Nephron (organoid): ENCODE data around the gene IP6K3.

Experiments
- H3K27ac Mint-ChIP-seq, 3 experiments: 2 replicates each; pipeline ENCODE4 v1.8.0; 2020; ENCODE audit warnings: mixed read lengths in 3 of 3, mild to moderate bottlenecking in 2 of 3, moderate library complexity in 1 of 3
- H3K27me3 Mint-ChIP-seq: 2 replicates; pipeline ENCODE4 v1.8.0; 2021; ENCODE audit warnings: low read depth, mild to moderate bottlenecking, moderate library complexity, mixed read lengths
- H3K36me3 Mint-ChIP-seq: 2 replicates; pipeline ENCODE4 v1.8.0; 2020; ENCODE audit warnings: low read depth, mixed read lengths
- H3K4me1 Mint-ChIP-seq: 2 replicates; pipeline ENCODE4 v1.8.0; 2020; ENCODE audit warnings: mixed read lengths
- H3K4me3 Mint-ChIP-seq, 3 experiments: 2 replicates each; pipeline ENCODE4 v1.8.0; 2020; ENCODE audit warnings: mild to moderate bottlenecking in 3 of 3, mixed read lengths in 3 of 3, moderate library complexity in 2 of 3
- H3K9me3 Mint-ChIP-seq: 2 replicates; pipeline ENCODE4 v1.8.0; 2020; ENCODE audit warnings: mixed read lengths
- TF ChIP-seq, protein P1 (sequence below), 3 experiments: fragments of 200-600 bp; sonication (generic); IDR thresholded peaks; one replicate each; pipeline ENCODE4 v1.5.0; 2021; ENCODE audit warnings: antibody characterized with exemption in 3 of 3; ENCODE audit not compliant: unreplicated experiment in 3 of 3

IP6K3 gene

DNA sequence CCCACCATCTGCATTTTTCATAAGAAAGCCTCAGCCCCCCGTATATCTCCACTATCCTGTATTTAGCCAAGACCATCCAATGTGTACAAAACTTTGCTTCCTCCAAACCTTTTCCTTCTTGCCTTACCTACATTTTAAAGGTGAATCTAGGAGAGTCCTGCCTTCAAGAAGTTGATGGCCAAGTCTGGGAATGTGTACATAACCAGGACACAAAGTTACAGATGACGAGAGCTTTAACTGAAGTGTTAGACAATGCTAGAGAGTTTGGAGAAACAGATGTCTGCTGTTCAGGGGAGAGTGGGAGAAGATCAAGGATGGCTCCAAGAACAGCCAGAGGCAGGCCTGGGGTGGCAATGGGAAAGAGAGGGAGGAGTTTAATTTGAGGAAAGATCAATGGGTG, 32.9 kb downstream of the IP6K3 start:
- no peaks in the 10 kb centered on the region for H3K9me3 Mint-ChIP-seq
- TF ChIP-seq, protein P1, sequence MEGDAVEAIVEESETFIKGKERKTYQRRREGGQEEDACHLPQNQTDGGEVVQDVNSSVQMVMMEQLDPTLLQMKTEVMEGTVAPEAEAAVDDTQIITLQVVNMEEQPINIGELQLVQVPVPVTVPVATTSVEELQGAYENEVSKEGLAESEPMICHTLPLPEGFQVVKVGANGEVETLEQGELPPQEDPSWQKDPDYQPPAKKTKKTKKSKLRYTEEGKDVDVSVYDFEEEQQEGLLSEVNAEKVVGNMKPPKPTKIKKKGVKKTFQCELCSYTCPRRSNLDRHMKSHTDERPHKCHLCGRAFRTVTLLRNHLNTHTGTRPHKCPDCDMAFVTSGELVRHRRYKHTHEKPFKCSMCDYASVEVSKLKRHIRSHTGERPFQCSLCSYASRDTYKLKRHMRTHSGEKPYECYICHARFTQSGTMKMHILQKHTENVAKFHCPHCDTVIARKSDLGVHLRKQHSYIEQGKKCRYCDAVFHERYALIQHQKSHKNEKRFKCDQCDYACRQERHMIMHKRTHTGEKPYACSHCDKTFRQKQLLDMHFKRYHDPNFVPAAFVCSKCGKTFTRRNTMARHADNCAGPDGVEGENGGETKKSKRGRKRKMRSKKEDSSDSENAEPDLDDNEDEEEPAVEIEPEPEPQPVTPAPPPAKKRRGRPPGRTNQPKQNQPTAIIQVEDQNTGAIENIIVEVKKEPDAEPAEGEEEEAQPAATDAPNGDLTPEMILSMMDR (IDR thresholded peaks at IDR 0.05; ENCODE audit: unreplicated experiment in 3 of 3), result no peak
- H3K27ac Mint-ChIP-seq, result no peak overlapping the region
- no peak overlapping the region for H3K4me3 Mint-ChIP-seq
- peaks cover 16% of the 10 kb centered on the region for H3K36me3 Mint-ChIP-seq
- peaks cover 44% of the 10 kb centered on the region for H3K4me1 Mint-ChIP-seq
- peaks cover 6% of the 10 kb centered on the region for H3K27me3 Mint-ChIP-seq

DNA sequence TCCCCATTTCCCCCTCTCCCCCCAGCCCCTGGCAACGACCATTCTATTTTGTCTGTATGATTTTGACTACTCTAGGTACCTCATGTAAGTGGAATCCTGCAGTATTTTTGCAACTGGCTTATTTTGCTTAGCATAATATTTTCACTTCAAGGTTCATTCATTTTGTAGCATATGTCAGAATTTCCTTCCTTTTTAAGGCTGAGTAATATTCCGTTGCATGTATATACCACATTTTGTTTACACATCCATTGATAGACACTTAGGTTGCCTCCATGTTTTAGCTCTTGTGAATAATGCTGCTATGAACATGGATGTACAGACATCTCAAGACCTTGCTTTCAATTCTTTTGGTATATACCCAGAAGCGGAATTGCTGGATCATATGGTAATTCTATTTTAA, 33.8 kb downstream of the IP6K3 start:
- TF ChIP-seq, protein P1 (IDR thresholded peaks at IDR 0.05; ENCODE audit: unreplicated experiment in 3 of 3), result no peak
- Mint-ChIP-seq H3K27ac (no peak overlapping the region), H3K4me3 (no peak overlapping the region), H3K27me3 (peaks cover 6% of the 10 kb centered on the region), H3K4me1 (peaks cover 38% of the 10 kb centered on the region), H3K9me3 (no peaks in the 10 kb centered on the region), H3K36me3 (peaks cover 16% of the 10 kb centered on the region)

GRCh38 chr6:33711140-33712129, 35.3 kb downstream of the IP6K3 start, which contains the start of gene UQCC2:
Gene UQCC2, minus strand, starts transcription at chr6:33711700. Its CDS starts 14 bp downstream, at chr6:33711686.
- Mint-ChIP-seq H3K36me3 (peaks cover 17% of the 10 kb centered on the region), H3K27me3 (peaks cover 6% of the 10 kb centered on the region), H3K27ac (peak within 1 kb of the TSS; percentile 98 to 99 (median 98)), H3K9me3 (no peaks in the 10 kb centered on the region), H3K4me3 (peak within 1 kb of the TSS; percentile 97 to 99 (median 99)), H3K4me1 (peaks cover 36% of the 10 kb centered on the region)
- TF ChIP-seq, protein P1 (IDR thresholded peaks at IDR 0.05; ENCODE audit: unreplicated experiment in 3 of 3), result peak; percentile 65 to 73 (median 70)

DNA sequence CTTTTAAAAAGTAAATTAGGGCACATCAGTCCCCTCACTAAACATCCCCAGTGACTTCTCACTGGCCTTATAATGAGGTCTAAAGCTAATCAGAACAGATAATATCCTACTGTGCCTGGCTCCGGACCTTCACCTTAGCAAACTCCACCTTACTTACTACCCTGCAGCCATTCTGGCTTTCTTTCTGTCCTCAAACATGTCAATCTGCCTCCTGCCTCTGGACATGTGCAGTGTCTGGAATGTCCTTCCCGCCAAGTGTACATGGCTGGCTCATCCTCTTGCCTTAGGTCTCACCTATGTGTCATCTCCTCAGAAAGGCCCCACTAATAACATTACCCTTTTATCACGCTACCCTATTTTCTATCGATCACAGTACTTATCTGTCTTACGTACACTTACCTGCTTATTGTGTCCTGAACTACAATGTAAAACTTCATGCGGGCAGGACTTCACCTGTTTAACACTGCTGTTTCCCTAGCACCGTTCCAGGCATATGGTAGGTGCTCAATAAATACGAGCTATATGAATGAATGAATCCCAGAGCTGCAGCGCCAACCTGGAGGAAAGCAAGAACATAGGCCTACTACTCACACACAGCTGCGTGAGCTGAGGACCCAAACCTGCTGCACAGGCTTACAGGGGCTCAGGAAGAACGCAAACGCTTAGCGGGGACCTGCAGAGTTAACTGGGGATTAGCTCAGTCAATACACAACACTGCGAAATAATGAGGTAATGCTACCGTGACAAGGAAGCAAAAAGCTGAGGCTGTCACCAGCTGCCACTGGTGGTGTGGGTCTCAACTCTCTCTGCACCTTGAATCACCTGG, 36.2 kb downstream of the IP6K3 start:
- TF ChIP-seq, protein P1 (IDR thresholded peaks at IDR 0.05; ENCODE audit: unreplicated experiment in 3 of 3), result no peak
- Mint-ChIP-seq H3K4me3 (peak overlapping the region; percentile 97 to 99 (median 99)), H3K36me3 (peaks cover 20% of the 10 kb centered on the region), H3K9me3 (no peaks in the 10 kb centered on the region), H3K27me3 (peaks cover 6% of the 10 kb centered on the region), H3K27ac (peak overlapping the region; percentile 98 to 99 (median 98)), H3K4me1 (peaks cover 44% of the 10 kb centered on the region)

DNA sequence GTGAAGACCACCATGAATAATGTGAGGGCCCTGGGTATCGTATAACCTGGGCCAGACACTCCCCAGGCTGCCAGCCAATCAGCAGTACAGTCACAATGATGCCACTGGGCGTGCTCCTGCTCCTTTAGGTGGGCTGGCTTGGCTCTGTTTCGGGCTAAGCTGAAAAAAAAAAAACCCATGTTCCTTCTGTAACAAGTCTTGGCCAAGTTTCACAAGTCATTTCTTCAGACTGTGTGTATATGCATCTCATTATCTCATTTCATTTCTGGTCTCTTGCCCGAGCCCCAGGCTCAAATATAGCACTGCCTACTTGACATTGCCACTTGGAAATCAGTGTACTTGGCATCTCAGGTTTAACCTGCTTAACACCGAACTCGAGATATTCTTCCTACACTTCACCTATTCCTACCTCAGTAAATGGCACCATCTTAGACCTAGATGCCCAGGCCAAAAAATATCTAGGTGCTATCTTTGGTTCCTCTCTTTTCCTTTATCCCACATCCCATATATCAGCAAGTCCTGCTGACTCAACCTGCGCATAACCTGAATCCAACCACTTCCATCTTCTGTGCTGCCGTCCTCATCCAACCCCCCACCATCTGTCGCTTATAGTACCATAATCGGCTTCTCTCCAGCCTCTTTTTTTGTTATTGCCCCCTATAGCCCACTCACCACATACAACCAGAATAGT, 37.0 kb downstream of the IP6K3 start:
- peak overlapping the region; percentile 67 to 99 (median 97) for H3K4me3 Mint-ChIP-seq
- peaks cover 6% of the 10 kb centered on the region for H3K27me3 Mint-ChIP-seq
- peaks cover 41% of the 10 kb centered on the region for H3K4me1 Mint-ChIP-seq
- peak overlapping the region in 1 of 3 experiments; percentile 14 for H3K27ac Mint-ChIP-seq
- H3K36me3 Mint-ChIP-seq, result peaks cover 20% of the 10 kb centered on the region
- TF ChIP-seq, protein P1 (IDR thresholded peaks at IDR 0.05; ENCODE audit: unreplicated experiment in 3 of 3), result no peak
- no peaks in the 10 kb centered on the region for H3K9me3 Mint-ChIP-seq
